Activated naive CD4-positive, alpha-beta T cell treated with anti-CD3 and anti-CD28 coated beads, Interleukin-2, amount 10 ng/mL, durations not matched to agents 7 days and 5 days (primary cell): ENCODE data around the gene CEMP1.
A peak's percentile ranks its signal among the peaks of the same experiment; 100 is the strongest.
"Not testable (repeated sequence)": the region's sequence is repeated elsewhere in the genome, so short reads cannot be mapped to it uniquely, and the experiment has no call there.

Experiments
- CTCF ChIA-PET: fragments of 350-600 bp; sonication (Branson Sonifier 250); formaldehyde crosslinking; loops from one replicate; lab custom pipeline; 2021; ENCODE audit warnings: antibody characterized with exemption; lab: Charles Lee
- DNase-seq: peaks from one replicate; pipeline ENCODE4 v3.0.0-alpha.2; 2020
- H3K27ac Mint-ChIP-seq: one replicate; pipeline ENCODE4 v1.8.0; 2021; ENCODE audit warnings: mild to moderate bottlenecking, moderate library complexity, mixed read lengths
- H3K27me3 Mint-ChIP-seq: one replicate; pipeline ENCODE4 v1.8.0; 2021; ENCODE audit warnings: mild to moderate bottlenecking, mixed read lengths
- H3K36me3 Mint-ChIP-seq: one replicate; pipeline ENCODE4 v1.8.0; 2021; ENCODE audit warnings: mixed read lengths
- H3K4me1 Mint-ChIP-seq: one replicate; pipeline ENCODE4 v1.8.0; 2021; ENCODE audit warnings: mixed read lengths
- H3K4me3 Mint-ChIP-seq: one replicate; pipeline ENCODE4 v1.8.0; 2021; ENCODE audit warnings: mild to moderate bottlenecking, moderate library complexity, mixed read lengths
- H3K9me3 Mint-ChIP-seq: one replicate; pipeline ENCODE4 v1.8.0; 2021; ENCODE audit warnings: mixed read lengths

The CEMP1 gene

GRCh38 chr16:2531371-2531695 lies at the start of gene CEMP1:
Gene CEMP1 (minus strand): TSS chr16:2531408. CDS start chr16:2531073, 335 bp downstream.
- Mint-ChIP-seq H3K4me3 (peak within 1 kb of the TSS; percentile 97), H3K36me3 (peaks cover 2% of the 10 kb centered on the region), H3K4me1 (peaks cover 34% of the 10 kb centered on the region), H3K9me3 (no peaks in the 10 kb centered on the region), H3K27ac (peak within 1 kb of the TSS; percentile 99), H3K27me3 (no peaks in the 10 kb centered on the region)
- CTCF ChIA-PET = interaction anchor here (2.0 kb wide), 1 partner anchor 11 kb away, joined by 7 read pairs; the partner anchor contains the start of gene AMDHD2
- DNase-seq = no peak

GRCh38 chr16:2580818-2581217 lies 49.6 kb upstream of the CEMP1 start:
- H3K4me3 Mint-ChIP-seq, H3K27ac Mint-ChIP-seq, DNase-seq, H3K27me3 Mint-ChIP-seq, H3K36me3 Mint-ChIP-seq, H3K4me1 Mint-ChIP-seq, CTCF ChIA-PET, H3K9me3 Mint-ChIP-seq: not testable (repeated sequence)

DNA sequence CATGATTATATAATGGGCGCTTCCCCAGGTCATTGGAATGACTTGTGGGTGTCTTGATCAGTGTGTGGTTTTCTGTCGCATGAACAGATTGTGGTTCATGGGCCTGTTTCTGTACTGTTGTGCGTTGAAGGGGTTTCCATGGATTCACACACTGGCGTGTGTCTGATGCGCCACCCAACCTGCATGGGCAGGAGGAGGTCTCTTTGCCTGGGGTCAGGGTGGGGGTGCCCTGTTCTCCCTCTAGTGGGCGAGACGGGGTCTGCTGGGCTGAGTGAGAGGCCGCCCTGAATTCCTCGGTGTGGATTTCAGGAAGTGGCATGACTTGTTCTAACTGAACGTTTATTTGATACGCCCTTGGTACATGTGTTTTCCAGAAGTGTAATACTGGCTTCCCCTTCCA lies 48.9 kb upstream of the CEMP1 start:
- H3K27ac Mint-ChIP-seq, H3K9me3 Mint-ChIP-seq, H3K36me3 Mint-ChIP-seq, H3K4me1 Mint-ChIP-seq, CTCF ChIA-PET, DNase-seq, H3K27me3 Mint-ChIP-seq, H3K4me3 Mint-ChIP-seq: not testable (repeated sequence)

GRCh38 chr16:2578905-2579304 lies 47.7 kb upstream of the CEMP1 start:
- not testable (repeated sequence) for H3K27ac Mint-ChIP-seq, H3K9me3 Mint-ChIP-seq

DNA sequence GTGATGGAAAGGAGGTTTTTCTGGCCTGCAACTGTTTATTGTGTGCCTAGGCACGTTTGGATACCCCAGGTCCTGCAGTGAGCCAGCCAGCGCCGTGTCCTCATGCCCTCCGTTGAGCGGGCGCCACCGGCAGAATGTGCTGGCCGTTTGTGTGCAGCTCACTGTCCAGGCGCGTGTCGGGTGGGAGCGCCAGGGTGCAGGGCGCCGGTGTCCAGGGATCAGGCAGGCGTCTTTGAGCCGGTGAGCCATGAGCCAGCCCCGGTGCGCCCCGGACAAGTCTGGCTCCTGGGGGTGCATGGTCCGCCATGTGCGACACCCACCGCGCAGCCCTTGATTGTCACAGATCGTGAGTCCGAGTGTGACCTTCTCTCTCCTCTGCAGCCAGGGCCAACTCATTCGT lies 45.8 kb upstream of the CEMP1 start:
- CTCF ChIA-PET, H3K4me3 Mint-ChIP-seq, H3K27ac Mint-ChIP-seq, DNase-seq, H3K27me3 Mint-ChIP-seq, H3K36me3 Mint-ChIP-seq, H3K4me1 Mint-ChIP-seq, H3K9me3 Mint-ChIP-seq: not testable (repeated sequence)

More at GRCh38 chr16:2578905-2579304, 47.7 kb upstream of the CEMP1 start:
- H3K4me3 Mint-ChIP-seq, H3K4me1 Mint-ChIP-seq, DNase-seq, H3K36me3 Mint-ChIP-seq, CTCF ChIA-PET, H3K27me3 Mint-ChIP-seq: not testable (repeated sequence)

GRCh38 chr16:2575839-2576238 lies 44.6 kb upstream of the CEMP1 start:
- H3K4me1 Mint-ChIP-seq, DNase-seq, H3K9me3 Mint-ChIP-seq, H3K27ac Mint-ChIP-seq, H3K4me3 Mint-ChIP-seq, H3K36me3 Mint-ChIP-seq, H3K27me3 Mint-ChIP-seq, CTCF ChIA-PET: not testable (repeated sequence)

DNA sequence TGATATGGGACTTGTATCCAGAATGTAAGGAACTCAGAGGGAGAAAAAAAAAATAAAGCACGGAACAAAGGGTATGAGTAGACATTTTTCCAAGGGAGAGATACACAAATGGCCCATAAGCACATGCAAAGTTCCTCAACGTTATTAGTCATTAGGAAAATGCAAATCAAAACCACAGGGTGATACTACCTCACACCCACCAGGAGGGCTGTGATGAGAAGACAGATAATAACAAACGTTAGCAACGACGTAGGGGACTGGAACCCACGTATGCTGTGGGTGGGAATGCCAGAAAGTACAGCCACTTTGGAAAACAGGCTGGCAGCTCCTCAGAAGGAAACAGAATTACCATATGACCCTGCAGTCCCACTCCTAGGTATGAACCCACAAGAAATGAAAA lies 41.5 kb upstream of the CEMP1 start:
- H3K9me3 Mint-ChIP-seq, DNase-seq, H3K4me3 Mint-ChIP-seq, H3K27ac Mint-ChIP-seq, H3K4me1 Mint-ChIP-seq, H3K27me3 Mint-ChIP-seq, CTCF ChIA-PET, H3K36me3 Mint-ChIP-seq: not testable (repeated sequence)

DNA sequence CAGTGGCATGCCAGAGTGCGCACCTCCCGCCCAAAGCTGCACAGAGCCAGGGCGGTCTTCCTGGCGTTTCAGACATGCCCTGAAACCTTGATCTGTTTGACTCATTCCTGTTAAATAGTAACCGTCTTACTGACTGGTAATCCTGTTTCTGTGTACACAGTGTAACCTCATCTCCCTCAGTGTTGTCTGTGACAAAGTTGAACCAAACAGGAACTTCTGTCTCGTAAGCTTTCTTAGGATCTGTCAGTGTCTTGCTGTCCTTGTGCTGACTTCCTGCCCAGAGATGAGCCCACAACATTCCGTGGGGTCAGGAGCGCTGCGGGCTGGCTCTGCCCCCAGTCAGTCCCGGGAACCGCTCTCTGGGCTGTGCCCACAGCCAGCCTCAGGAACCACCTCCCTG lies 37.4 kb upstream of the CEMP1 start:
- H3K36me3 Mint-ChIP-seq, CTCF ChIA-PET, DNase-seq, H3K4me1 Mint-ChIP-seq, H3K27me3 Mint-ChIP-seq, H3K4me3 Mint-ChIP-seq, H3K27ac Mint-ChIP-seq, H3K9me3 Mint-ChIP-seq: not testable (repeated sequence)

DNA sequence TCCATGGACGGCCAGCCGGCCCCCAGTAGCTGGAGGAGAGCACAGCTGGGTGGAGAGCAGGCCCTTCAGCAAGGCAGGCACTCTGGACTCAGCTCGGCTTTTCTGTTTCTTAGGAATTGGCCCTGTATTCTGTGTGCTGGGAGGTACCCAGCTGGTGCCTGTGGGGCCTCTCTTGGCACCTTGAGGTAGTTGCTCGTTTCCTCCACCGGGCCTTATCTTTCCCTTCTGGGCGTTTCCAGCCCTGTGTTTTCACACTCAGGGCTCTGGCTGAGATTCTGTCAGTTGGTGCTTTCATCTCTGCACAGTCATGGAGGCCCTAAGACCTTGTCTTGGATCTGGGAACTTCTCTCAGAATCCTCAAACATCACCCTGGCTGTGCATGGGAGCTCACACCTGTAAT lies 36.3 kb upstream of the CEMP1 start:
- H3K9me3 Mint-ChIP-seq, H3K4me1 Mint-ChIP-seq, H3K36me3 Mint-ChIP-seq, H3K4me3 Mint-ChIP-seq, DNase-seq, H3K27ac Mint-ChIP-seq, CTCF ChIA-PET, H3K27me3 Mint-ChIP-seq: not testable (repeated sequence)

GRCh38 chr16:2560798-2561133 lies 29.6 kb upstream of the CEMP1 start:
- H3K9me3 Mint-ChIP-seq, H3K4me1 Mint-ChIP-seq, H3K36me3 Mint-ChIP-seq, CTCF ChIA-PET, H3K27me3 Mint-ChIP-seq, H3K27ac Mint-ChIP-seq, H3K4me3 Mint-ChIP-seq: not testable (repeated sequence)
- DNase-seq = peak; percentile 80

DNA sequence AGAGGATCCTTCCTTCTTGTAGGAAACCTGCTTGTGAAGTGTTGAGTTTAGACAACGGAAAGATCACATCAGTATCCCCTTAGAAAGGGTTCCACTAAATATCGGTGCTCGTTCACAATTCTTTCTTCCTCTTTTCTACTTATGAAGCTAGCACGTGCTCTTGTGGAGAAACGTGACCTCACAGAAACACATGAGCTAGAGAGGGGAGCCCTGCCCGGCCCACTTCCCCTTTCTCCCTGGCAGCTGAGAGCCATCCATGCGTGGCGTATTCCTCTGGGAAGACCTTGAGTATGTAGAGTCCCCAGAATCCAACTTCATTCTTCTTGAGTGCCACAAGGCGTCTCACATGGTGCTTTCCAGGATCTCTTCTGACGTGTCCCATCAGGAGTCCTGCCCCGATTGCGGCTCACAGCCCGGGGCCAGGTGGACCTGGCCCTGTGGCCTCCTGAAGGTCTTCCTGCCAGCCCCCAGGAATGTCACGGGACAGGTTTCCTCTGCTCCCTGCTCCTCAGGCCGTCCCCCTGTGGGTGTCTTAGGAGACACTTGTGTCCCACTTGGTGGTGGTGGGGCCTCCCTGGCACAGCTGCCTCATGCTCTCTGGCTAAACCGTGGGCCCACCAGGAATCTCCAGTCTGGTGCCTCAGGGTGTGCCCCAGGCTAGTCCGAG lies 29.1 kb upstream of the CEMP1 start:
- H3K27me3 Mint-ChIP-seq, H3K27ac Mint-ChIP-seq, H3K9me3 Mint-ChIP-seq, DNase-seq, CTCF ChIA-PET, H3K4me1 Mint-ChIP-seq, H3K36me3 Mint-ChIP-seq, H3K4me3 Mint-ChIP-seq: not testable (repeated sequence)

DNA sequence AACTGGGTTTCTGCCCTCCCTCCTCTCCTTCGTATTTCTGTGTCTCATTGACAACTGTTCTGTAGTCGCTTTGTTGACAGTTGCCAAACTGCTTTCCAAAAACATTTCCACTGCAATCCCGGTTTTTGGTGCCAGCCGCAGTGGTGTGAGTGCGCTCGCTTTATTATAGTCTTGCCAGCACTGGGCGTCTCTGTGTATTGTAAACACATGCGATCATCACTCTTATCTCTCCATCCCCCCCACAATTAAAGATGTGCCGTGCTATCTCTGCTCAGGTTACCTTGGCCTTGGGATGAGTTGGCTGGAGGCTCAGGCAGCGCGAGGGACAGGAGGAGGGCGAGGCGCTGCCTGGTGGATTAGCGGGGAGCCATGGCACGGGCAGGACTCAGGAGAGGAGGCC lies 25.9 kb upstream of the CEMP1 start:
- H3K27ac Mint-ChIP-seq, H3K9me3 Mint-ChIP-seq, DNase-seq, CTCF ChIA-PET, H3K27me3 Mint-ChIP-seq, H3K36me3 Mint-ChIP-seq, H3K4me1 Mint-ChIP-seq, H3K4me3 Mint-ChIP-seq: not testable (repeated sequence)

DNA sequence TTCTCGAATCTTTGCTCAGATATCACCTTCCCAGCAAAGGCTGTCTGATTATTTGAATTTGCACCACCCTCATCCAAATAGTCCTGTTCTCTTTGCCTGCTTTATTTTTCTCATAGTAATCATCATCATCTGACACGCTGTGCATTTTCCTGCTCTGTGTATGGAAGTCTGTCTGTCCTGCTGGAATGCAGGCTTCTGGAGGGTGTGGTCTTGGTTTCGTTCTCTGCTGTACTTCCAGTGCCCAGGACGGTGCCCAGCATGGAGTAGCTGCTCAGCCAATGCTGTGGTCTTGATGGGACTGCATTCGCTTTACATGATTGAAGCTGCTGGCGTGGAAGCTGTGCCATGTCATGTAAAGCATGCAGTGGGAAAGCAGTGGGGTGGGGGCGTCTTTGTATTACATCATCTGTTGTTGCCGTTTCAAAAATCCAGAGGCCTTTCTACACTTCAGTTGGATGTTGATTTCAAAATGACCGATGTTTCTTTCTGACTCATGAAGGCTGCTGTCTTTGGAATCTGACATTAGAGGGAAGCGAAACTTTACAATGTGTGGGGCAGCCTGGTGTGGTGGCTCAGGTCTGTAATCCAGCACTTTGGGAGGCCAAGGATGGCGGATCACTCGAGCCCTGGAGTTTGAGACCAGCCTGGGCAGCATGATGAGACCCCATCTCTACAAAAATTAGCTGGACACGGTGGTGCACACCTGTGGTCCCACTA lies 23.7 kb upstream of the CEMP1 start:
- H3K27ac Mint-ChIP-seq, H3K4me1 Mint-ChIP-seq, H3K27me3 Mint-ChIP-seq, H3K36me3 Mint-ChIP-seq, H3K9me3 Mint-ChIP-seq, DNase-seq, CTCF ChIA-PET, H3K4me3 Mint-ChIP-seq: not testable (repeated sequence)

DNA sequence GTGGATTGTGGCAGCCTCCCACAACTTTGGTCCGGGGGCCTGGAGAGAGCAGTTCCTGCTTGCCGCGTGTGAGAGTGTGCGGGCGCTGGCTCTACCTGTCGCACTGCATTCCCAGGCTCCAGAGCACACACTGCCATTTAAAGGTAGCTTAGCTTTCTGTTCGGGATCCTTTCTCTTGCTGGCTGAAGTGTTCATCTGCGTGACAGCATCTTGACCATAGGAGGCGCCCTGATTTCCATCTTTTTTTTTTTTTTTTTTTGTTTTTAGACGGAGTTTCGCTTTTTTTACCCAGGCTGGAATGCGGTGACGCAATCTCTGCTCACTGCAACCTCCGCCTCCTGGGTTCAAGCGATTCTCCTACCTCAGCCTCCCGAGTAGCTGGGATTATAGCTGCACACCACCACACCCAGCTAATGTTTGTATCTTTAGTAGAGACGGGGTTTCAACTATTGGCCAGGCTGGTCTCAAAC lies 20.2 kb upstream of the CEMP1 start:
- DNase-seq, H3K4me1 Mint-ChIP-seq, H3K27ac Mint-ChIP-seq, H3K36me3 Mint-ChIP-seq, H3K9me3 Mint-ChIP-seq, H3K4me3 Mint-ChIP-seq, CTCF ChIA-PET, H3K27me3 Mint-ChIP-seq: not testable (repeated sequence)

- CTCF ChIA-PET, H3K9me3 Mint-ChIP-seq, H3K27me3 Mint-ChIP-seq, DNase-seq, H3K27ac Mint-ChIP-seq, H3K4me1 Mint-ChIP-seq, H3K4me3 Mint-ChIP-seq, H3K36me3 Mint-ChIP-seq: not testable (repeated sequence)
These were observed 19.2 kb upstream of the CEMP1 start for GRCh38 chr16:2550283-2550878.
